HFF-Myc (cell line): ENCODE data around the gene CORO6.

Experiments used
- DNase-seq: peaks from one replicate; pipeline ENCODE4 v3.0.0-alpha.2; 2011; ENCODE audit warnings: low read depth; ENCODE audit errors: extremely low read depth
- H3K4me3 ChIP-seq: replicated peaks from 2 replicates; pipeline ENCODE4 v1.5.1; 2011; ENCODE audit warnings: low read depth, mild to moderate bottlenecking, control low read depth, low read length
- CTCF ChIP-seq: IDR thresholded peaks from 2 replicates; pipeline ENCODE4 v1.5.1; 2012; ENCODE audit warnings: mild to moderate bottlenecking, low read depth, low read length, control low read depth; ENCODE audit errors: missing control alignments

CORO6 gene

GRCh38 chr17:29588017-29588561, 34.6 kb downstream of the CORO6 start:
- peak overlapping the region; percentile 89 for H3K4me3 ChIP-seq
- TF ChIP-seq CTCF = no peak
- DNase-seq = no peak

GRCh38 chr17:29587591-29587990, 35.1 kb downstream of the CORO6 start:
- peak overlapping the region; percentile 89 for H3K4me3 ChIP-seq
- DNase-seq = no peak
- no peak for TF ChIP-seq CTCF

GRCh38 chr17:29586676-29587469, 35.8 kb downstream of the CORO6 start:
- peak overlapping the region; percentile 89 for H3K4me3 ChIP-seq
- no peak for TF ChIP-seq CTCF
- no peak for DNase-seq

GRCh38 chr17:29585080-29585751, 37.5 kb downstream of the CORO6 start:
- peak; percentile 32 for TF ChIP-seq CTCF
- DNase-seq = no peak
- H3K4me3 ChIP-seq = no peak overlapping the region

- DNase-seq = no peak
- TF ChIP-seq CTCF = no peak
- H3K4me3 ChIP-seq = no peak overlapping the region
Measured at GRCh38 chr17:29584452-29585079, 38.1 kb downstream of the CORO6 start.

GRCh38 chr17:29583324-29584248, 39.1 kb downstream of the CORO6 start:
- no peak overlapping the region for H3K4me3 ChIP-seq
- no peak for TF ChIP-seq CTCF
- no peak for DNase-seq
